Measurements from ENCODE around the gene NFE2.

The NFE2 gene

DNA sequence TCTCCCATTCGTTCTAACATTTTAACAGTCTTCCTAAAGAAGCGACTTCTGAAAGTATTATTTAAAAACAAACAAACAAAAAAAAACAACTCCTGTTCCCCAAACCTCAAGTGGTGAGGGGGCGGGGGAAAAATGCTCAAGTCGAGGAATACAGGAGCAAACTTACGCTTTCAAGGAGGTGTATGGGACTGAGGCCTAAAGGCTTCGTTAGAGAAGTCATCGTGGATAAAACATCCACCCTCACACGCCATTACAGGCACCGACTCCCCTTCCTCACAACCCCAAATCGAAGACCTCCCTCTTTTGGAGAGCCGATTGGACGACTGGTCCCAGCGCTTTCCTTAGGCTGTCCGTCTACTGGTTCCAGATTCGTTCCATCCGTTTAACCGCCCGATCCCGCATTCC, 21.6 kb downstream of the NFE2 start (continued):
- no peak for TF ChIP-seq ZNF510 (tag by site-specific recombination; IDR thresholded peaks at IDR 0.05; ENCODE audit: insufficient replicate concordance)
- TF ChIP-seq HOXA7 (CRISPR knock-in tag; IDR thresholded peaks at IDR 0.05; ENCODE audit: borderline replicate concordance): no peak
- no peak for TF ChIP-seq ZNF169 (tag by site-specific recombination; IDR thresholded peaks at IDR 0.05)
- TF ChIP-seq SP3 (tag by site-specific recombination; IDR thresholded peaks at IDR 0.05): no peak
- TF ChIP-seq ZNF544 (tag by site-specific recombination; IDR thresholded peaks at IDR 0.05): no peak
- TF ChIP-seq ZNF366 (tag by site-specific recombination; conservative IDR thresholded peaks at IDR 0.05): peak; percentile 87; the same call in 1 of the 2 replicates
- no peak for TF ChIP-seq MYNN (tag by site-specific recombination; IDR thresholded peaks at IDR 0.05; ENCODE audit: borderline replicate concordance)
- TF ChIP-seq, protein P1, sequence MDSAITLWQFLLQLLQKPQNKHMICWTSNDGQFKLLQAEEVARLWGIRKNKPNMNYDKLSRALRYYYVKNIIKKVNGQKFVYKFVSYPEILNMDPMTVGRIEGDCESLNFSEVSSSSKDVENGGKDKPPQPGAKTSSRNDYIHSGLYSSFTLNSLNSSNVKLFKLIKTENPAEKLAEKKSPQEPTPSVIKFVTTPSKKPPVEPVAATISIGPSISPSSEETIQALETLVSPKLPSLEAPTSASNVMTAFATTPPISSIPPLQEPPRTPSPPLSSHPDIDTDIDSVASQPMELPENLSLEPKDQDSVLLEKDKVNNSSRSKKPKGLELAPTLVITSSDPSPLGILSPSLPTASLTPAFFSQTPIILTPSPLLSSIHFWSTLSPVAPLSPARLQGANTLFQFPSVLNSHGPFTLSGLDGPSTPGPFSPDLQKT (IDR thresholded peaks at IDR 0.05; ENCODE audit: borderline replicate concordance, low read depth, low read length): no peak
- TF ChIP-seq ZNF747 (tag by site-specific recombination; IDR thresholded peaks at IDR 0.05): no peak
- TF ChIP-seq ZNF76 (tag by site-specific recombination; IDR thresholded peaks at IDR 0.05; ENCODE audit: borderline replicate concordance, low read depth): peak; percentile 68
- no peak for TF ChIP-seq ZNF350 (tag by site-specific recombination; IDR thresholded peaks at IDR 0.05)
- TF ChIP-seq, protein P2, sequence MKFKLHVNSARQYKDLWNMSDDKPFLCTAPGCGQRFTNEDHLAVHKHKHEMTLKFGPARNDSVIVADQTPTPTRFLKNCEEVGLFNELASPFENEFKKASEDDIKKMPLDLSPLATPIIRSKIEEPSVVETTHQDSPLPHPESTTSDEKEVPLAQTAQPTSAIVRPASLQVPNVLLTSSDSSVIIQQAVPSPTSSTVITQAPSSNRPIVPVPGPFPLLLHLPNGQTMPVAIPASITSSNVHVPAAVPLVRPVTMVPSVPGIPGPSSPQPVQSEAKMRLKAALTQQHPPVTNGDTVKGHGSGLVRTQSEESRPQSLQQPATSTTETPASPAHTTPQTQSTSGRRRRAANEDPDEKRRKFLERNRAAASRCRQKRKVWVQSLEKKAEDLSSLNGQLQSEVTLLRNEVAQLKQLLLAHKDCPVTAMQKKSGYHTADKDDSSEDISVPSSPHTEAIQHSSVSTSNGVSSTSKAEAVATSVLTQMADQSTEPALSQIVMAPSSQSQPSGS (tag by site-specific recombination; IDR thresholded peaks at IDR 0.05; ENCODE audit: low read depth): no peak
- TF ChIP-seq, protein P3, sequence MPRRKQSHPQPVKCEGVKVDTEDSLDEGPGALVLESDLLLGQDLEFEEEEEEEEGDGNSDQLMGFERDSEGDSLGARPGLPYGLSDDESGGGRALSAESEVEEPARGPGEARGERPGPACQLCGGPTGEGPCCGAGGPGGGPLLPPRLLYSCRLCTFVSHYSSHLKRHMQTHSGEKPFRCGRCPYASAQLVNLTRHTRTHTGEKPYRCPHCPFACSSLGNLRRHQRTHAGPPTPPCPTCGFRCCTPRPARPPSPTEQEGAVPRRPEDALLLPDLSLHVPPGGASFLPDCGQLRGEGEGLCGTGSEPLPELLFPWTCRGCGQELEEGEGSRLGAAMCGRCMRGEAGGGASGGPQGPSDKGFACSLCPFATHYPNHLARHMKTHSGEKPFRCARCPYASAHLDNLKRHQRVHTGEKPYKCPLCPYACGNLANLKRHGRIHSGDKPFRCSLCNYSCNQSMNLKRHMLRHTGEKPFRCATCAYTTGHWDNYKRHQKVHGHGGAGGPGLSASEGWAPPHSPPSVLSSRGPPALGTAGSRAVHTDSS (tag by site-specific recombination; IDR thresholded peaks at IDR 0.05): no peak; the same call in 1 of the 2 replicates
- TF ChIP-seq ZNF423 (tag by site-specific recombination; IDR thresholded peaks at IDR 0.05): no peak
- TF ChIP-seq, protein P4, sequence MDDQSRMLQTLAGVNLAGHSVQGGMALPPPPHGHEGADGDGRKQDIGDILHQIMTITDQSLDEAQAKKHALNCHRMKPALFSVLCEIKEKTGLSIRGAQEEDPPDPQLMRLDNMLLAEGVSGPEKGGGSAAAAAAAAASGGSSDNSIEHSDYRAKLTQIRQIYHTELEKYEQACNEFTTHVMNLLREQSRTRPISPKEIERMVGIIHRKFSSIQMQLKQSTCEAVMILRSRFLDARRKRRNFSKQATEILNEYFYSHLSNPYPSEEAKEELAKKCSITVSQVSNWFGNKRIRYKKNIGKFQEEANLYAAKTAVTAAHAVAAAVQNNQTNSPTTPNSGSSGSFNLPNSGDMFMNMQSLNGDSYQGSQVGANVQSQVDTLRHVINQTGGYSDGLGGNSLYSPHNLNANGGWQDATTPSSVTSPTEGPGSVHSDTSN (CRISPR knock-in tag; IDR thresholded peaks at IDR 0.05): no peak
- no peak for TF ChIP-seq ZNF266 (tag by site-specific recombination; IDR thresholded peaks at IDR 0.05; ENCODE audit: low read depth)
- TF ChIP-seq SALL2 (tag by site-specific recombination; IDR thresholded peaks at IDR 0.05; ENCODE audit: borderline replicate concordance): no peak
- no peak for TF ChIP-seq OVOL3 (tag by site-specific recombination; IDR thresholded peaks at IDR 0.05)
- TF ChIP-seq, protein P5, sequence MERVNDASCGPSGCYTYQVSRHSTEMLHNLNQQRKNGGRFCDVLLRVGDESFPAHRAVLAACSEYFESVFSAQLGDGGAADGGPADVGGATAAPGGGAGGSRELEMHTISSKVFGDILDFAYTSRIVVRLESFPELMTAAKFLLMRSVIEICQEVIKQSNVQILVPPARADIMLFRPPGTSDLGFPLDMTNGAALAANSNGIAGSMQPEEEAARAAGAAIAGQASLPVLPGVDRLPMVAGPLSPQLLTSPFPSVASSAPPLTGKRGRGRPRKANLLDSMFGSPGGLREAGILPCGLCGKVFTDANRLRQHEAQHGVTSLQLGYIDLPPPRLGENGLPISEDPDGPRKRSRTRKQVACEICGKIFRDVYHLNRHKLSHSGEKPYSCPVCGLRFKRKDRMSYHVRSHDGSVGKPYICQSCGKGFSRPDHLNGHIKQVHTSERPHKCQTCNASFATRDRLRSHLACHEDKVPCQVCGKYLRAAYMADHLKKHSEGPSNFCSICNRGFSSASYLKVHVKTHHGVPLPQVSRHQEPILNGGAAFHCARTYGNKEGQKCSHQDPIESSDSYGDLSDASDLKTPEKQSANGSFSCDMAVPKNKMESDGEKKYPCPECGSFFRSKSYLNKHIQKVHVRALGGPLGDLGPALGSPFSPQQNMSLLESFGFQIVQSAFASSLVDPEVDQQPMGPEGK (tag by site-specific recombination; IDR thresholded peaks at IDR 0.05): no peak
- no peak for TF ChIP-seq GLI4 (tag by site-specific recombination; IDR thresholded peaks at IDR 0.05)
- TF ChIP-seq, protein P6, sequence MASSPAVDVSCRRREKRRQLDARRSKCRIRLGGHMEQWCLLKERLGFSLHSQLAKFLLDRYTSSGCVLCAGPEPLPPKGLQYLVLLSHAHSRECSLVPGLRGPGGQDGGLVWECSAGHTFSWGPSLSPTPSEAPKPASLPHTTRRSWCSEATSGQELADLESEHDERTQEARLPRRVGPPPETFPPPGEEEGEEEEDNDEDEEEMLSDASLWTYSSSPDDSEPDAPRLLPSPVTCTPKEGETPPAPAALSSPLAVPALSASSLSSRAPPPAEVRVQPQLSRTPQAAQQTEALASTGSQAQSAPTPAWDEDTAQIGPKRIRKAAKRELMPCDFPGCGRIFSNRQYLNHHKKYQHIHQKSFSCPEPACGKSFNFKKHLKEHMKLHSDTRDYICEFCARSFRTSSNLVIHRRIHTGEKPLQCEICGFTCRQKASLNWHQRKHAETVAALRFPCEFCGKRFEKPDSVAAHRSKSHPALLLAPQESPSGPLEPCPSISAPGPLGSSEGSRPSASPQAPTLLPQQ (tag by site-specific recombination; IDR thresholded peaks at IDR 0.05): no peak
- TF ChIP-seq, protein P7, sequence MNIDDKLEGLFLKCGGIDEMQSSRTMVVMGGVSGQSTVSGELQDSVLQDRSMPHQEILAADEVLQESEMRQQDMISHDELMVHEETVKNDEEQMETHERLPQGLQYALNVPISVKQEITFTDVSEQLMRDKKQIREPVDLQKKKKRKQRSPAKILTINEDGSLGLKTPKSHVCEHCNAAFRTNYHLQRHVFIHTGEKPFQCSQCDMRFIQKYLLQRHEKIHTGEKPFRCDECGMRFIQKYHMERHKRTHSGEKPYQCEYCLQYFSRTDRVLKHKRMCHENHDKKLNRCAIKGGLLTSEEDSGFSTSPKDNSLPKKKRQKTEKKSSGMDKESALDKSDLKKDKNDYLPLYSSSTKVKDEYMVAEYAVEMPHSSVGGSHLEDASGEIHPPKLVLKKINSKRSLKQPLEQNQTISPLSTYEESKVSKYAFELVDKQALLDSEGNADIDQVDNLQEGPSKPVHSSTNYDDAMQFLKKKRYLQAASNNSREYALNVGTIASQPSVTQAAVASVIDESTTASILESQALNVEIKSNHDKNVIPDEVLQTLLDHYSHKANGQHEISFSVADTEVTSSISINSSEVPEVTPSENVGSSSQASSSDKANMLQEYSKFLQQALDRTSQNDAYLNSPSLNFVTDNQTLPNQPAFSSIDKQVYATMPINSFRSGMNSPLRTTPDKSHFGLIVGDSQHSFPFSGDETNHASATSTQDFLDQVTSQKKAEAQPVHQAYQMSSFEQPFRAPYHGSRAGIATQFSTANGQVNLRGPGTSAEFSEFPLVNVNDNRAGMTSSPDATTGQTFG (tag by site-specific recombination; IDR thresholded peaks at IDR 0.05; ENCODE audit: borderline replicate concordance): no peak
- TF ChIP-seq ZNF302 (tag by site-specific recombination; IDR thresholded peaks at IDR 0.05; ENCODE audit: low read depth): no peak
- TF ChIP-seq, protein P8, sequence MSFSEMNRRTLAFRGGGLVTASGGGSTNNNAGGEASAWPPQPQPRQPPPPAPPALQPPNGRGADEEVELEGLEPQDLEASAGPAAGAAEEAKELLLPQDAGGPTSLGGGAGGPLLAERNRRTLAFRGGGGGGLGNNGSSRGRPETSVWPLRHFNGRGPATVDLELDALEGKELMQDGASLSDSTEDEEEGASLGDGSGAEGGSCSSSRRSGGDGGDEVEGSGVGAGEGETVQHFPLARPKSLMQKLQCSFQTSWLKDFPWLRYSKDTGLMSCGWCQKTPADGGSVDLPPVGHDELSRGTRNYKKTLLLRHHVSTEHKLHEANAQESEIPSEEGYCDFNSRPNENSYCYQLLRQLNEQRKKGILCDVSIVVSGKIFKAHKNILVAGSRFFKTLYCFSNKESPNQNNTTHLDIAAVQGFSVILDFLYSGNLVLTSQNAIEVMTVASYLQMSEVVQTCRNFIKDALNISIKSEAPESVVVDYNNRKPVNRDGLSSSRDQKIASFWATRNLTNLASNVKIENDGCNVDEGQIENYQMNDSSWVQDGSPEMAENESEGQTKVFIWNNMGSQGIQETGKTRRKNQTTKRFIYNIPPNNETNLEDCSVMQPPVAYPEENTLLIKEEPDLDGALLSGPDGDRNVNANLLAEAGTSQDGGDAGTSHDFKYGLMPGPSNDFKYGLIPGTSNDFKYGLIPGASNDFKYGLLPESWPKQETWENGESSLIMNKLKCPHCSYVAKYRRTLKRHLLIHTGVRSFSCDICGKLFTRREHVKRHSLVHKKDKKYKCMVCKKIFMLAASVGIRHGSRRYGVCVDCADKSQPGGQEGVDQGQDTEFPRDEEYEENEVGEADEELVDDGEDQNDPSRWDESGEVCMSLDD (tag by site-specific recombination; IDR thresholded peaks at IDR 0.05): no peak; the same call in 1 of the 2 replicates
- no peak for TF ChIP-seq ZNF792 (tag by site-specific recombination; IDR thresholded peaks at IDR 0.05)
- no peak for TF ChIP-seq ZXDB (tag by site-specific recombination; IDR thresholded peaks at IDR 0.05)

Data from HEK293 (cell line).